Right hindlimb (tissue), 1 donor: Measurements from ENCODE around the gene DENND2A.
"Not testable (repeated sequence)": the region's sequence is repeated elsewhere in the genome, so short reads cannot be mapped to it uniquely, and the experiment has no call there.

ENCODE experiments used
- DNase-seq: peaks from one replicate; pipeline ENCODE4 v3.0.0-alpha.2; 2018

DENND2A gene

GRCh38 chr7:140672382-140673062 is 31.9 kb upstream of the DENND2A start, which contains the start of gene ADCK2:
ADCK2 (plus strand) TSS chr7:140672945; CDS start chr7:140673331, 386 bp downstream.
- peak; percentile 60 for DNase-seq

- no peak for DNase-seq
These were observed 31.4 kb upstream of the DENND2A start for GRCh38 chr7:140671966-140672365.

GRCh38 chr7:140670343-140670935 is 29.8 kb upstream of the DENND2A start:
- DNase-seq, result no peak

GRCh38 chr7:140669862-140670261 is 29.2 kb upstream of the DENND2A start:
- DNase-seq, result not testable (repeated sequence)

- DNase-seq, result no peak
These were observed 28.7 kb upstream of the DENND2A start for GRCh38 chr7:140669352-140669751.

GRCh38 chr7:140668641-140669040 is 28.0 kb upstream of the DENND2A start:
- no peak for DNase-seq

GRCh38 chr7:140667476-140667875 is 26.9 kb upstream of the DENND2A start:
- no peak for DNase-seq

- DNase-seq, result not testable (repeated sequence)
These were observed 22.3 kb upstream of the DENND2A start for GRCh38 chr7:140662938-140663337.

- DNase-seq, result no peak
These were observed 20.5 kb upstream of the DENND2A start for GRCh38 chr7:140661124-140661523.

GRCh38 chr7:140659856-140660255 is 19.2 kb upstream of the DENND2A start:
- DNase-seq, result peak; percentile 59

GRCh38 chr7:140657891-140658290 is 17.3 kb upstream of the DENND2A start:
- DNase-seq, result no peak

GRCh38 chr7:140656548-140657515 is 16.2 kb upstream of the DENND2A start:
- no peak for DNase-seq

GRCh38 chr7:140655511-140656408 is 15.1 kb upstream of the DENND2A start:
- DNase-seq, result no peak

GRCh38 chr7:140654661-140655060 is 14.0 kb upstream of the DENND2A start:
- DNase-seq, result no peak

GRCh38 chr7:140654109-140654387 is 13.4 kb upstream of the DENND2A start:
- no peak for DNase-seq

GRCh38 chr7:140653319-140654108 is 12.9 kb upstream of the DENND2A start:
- DNase-seq, result peak; percentile 85

GRCh38 chr7:140650367-140650766 is 9.8 kb upstream of the DENND2A start:
- DNase-seq, result no peak

GRCh38 chr7:140649556-140650205 is 9.1 kb upstream of the DENND2A start:
- DNase-seq, result no peak

- DNase-seq, result peak; percentile 50
These were observed 6.5 kb upstream of the DENND2A start for GRCh38 chr7:140646931-140647647.

- DNase-seq, result no peak
These were observed 4.7 kb upstream of the DENND2A start for GRCh38 chr7:140645166-140645900.
